Measurements from ENCODE around the gene SNTB2. TPM values are rescaled to one million over a fixed set of nuclear protein-coding genes. Genes with fewer than 3 reads are reported as not detected.

The SNTB2 gene
- total RNA-seq, 1 experiment from 2014 or later, result 20.2 TPM

GRCh38 chr16:69309316-69309715, 122.4 kb downstream of the SNTB2 start:
- no peak for DNase-seq
- H4K5ac ChIP-seq (ENCODE audit: insufficient read length, low read depth, low read length), result no peak overlapping the region
- H4K8ac ChIP-seq (replicated peaks; ENCODE audit: insufficient read length, low read depth, low read length), result no peak overlapping the region
- H2BK120ac ChIP-seq (ENCODE audit: low read depth, low read length, poor library complexity, severe bottlenecking), result no peak overlapping the region
- no peaks in the 10 kb centered on the region for H3K27me3 ChIP-seq (ENCODE audit: insufficient read depth, low read length)
- no peak overlapping the region for H3K27ac ChIP-seq (ENCODE audit: insufficient read length, low read depth, low read length)
- TF ChIP-seq, protein P1, sequence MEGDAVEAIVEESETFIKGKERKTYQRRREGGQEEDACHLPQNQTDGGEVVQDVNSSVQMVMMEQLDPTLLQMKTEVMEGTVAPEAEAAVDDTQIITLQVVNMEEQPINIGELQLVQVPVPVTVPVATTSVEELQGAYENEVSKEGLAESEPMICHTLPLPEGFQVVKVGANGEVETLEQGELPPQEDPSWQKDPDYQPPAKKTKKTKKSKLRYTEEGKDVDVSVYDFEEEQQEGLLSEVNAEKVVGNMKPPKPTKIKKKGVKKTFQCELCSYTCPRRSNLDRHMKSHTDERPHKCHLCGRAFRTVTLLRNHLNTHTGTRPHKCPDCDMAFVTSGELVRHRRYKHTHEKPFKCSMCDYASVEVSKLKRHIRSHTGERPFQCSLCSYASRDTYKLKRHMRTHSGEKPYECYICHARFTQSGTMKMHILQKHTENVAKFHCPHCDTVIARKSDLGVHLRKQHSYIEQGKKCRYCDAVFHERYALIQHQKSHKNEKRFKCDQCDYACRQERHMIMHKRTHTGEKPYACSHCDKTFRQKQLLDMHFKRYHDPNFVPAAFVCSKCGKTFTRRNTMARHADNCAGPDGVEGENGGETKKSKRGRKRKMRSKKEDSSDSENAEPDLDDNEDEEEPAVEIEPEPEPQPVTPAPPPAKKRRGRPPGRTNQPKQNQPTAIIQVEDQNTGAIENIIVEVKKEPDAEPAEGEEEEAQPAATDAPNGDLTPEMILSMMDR (conservative IDR thresholded peaks at IDR 0.05), result no peak
- H3K79me2 ChIP-seq (ENCODE audit: insufficient read depth, low read length), result peaks cover 3% of the 10 kb centered on the region; the same call in 1 of the 2 replicates
- Mint-ChIP-seq H3K27me3 (ENCODE audit: low read depth) (no peaks in the 10 kb centered on the region; the same call in 1 of the 2 replicates), H3K9me3 (no peaks in the 10 kb centered on the region; a peak in 2 of 5 replicates), H3K4me3 (no peak overlapping the region), H3K36me3 (ENCODE audit: insufficient read depth in 1 of 3, low read depth in 3 of 3) (peaks cover 7 to 14% (median 10%) of the 10 kb centered on the region in 3 experiments; a peak in 5 of 7 replicates), H3K27ac (peak overlapping the region in 1 of 3 experiments; percentile 29; a peak in 2 of 7 replicates), H3K4me1 (peaks cover 7 to 10% of the 10 kb centered on the region in 2 experiments)
- H3T11ph ChIP-seq (ENCODE audit: low read length), result no peak overlapping the region
- H2BK5ac ChIP-seq (ENCODE audit: insufficient read length, low read length), result no peak overlapping the region
- H3K4ac ChIP-seq (ENCODE audit: low read depth, low read length), result no peak overlapping the region
- H3K56ac ChIP-seq (ENCODE audit: insufficient read length, low read depth, low read length), result no peak overlapping the region
- H3K23me2 ChIP-seq (ENCODE audit: insufficient read length, low read depth, low read length, poor library complexity, severe bottlenecking), result peaks cover 6% of the 10 kb centered on the region
- no peak overlapping the region for H2BK20ac ChIP-seq (ENCODE audit: low read depth, low read length, poor library complexity, severe bottlenecking)
- H2AFZ ChIP-seq (ENCODE audit: low read length), result no peak overlapping the region
- H2BK12ac ChIP-seq (ENCODE audit: insufficient read length, low read depth, low read length), result no peak overlapping the region
- H3K9me3 ChIP-seq (ENCODE audit: control insufficient read depth, low read depth, low read length), result no peaks in the 10 kb centered on the region
- H2AK5ac ChIP-seq (ENCODE audit: insufficient read length, low read length), result no peak overlapping the region
- H2BK15ac ChIP-seq (ENCODE audit: low read depth, low read length), result no peak overlapping the region
- no peak overlapping the region for H3K4me2 ChIP-seq (ENCODE audit: insufficient read depth, insufficient read length, low read length)
- no peak overlapping the region for H3K14ac ChIP-seq (ENCODE audit: insufficient read depth, low read length)
- no peak overlapping the region for H3K9ac ChIP-seq (ENCODE audit: extremely low read depth, insufficient read length, low read length)
- peaks cover 2% of the 10 kb centered on the region; the same call in 1 of the 2 replicates for H3K4me1 ChIP-seq (ENCODE audit: insufficient read depth, low read length)
- H4K20me1 ChIP-seq (ENCODE audit: control insufficient read depth, insufficient read depth, insufficient read length), result no peaks in the 10 kb centered on the region
- no peak overlapping the region for H3K23ac ChIP-seq (ENCODE audit: insufficient read length, low read depth, low read length)
- H3K18ac ChIP-seq (ENCODE audit: insufficient read length, low read depth, low read length), result no peak overlapping the region
- H4K91ac ChIP-seq (ENCODE audit: insufficient read length, low read depth, low read length), result no peak overlapping the region
- peaks cover 3% of the 10 kb centered on the region for H3K79me1 ChIP-seq (ENCODE audit: insufficient read depth, low read depth, low read length, poor library complexity, severe bottlenecking)
- no CpG with 5 or more reads among the region's 12 CpGs for WGBS (ENCODE audit: extremely low coverage, insufficient read length, low lambda C conversion rate)
